Measurements from ENCODE around the gene BACH2. TPM values are rescaled to one million over a fixed set of nuclear protein-coding genes. Genes with fewer than 3 reads are reported as not detected.
A peak's percentile ranks its signal among the peaks of the same experiment; 100 is the strongest.

The BACH2 gene
- total and polyA plus RNA-seq, 9 of the 15 experiments (the other 6 are each of a cell fraction or from before 2014, with no cell fraction given) = 0.06 to 3.1 (median 0.59) TPM

DNA sequence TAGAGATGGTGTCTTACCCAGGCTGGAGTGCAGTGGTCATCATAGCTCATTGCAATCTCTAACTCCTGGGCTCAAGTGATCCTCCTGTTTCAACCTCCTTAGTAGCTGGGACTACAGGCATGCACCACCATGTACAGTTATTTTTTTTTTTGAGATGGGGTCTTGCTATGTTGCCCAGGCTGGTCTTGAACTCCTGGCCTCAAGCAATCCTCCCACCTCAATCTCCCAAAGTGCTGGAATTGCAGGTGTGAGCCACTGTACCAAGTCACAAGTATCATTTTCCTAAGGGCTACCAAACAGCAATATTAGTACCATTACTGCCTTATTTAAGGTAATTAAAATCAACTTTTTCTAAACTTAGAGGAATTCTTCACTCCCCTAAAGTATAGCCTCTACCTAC, 49.4 kb downstream of the BACH2 start:
- H4K20me1 ChIP-seq (replicated peaks; ENCODE audit: control insufficient read depth, insufficient read depth, low read length) = no peaks in the 10 kb centered on the region
- TF ChIP-seq ZNF121 (CRISPR knock-in tag; conservative IDR thresholded peaks at IDR 0.05) = peak; percentile 61; the same call in 1 of the 2 replicates
- TF ChIP-seq HDGF (IDR thresholded peaks at IDR 0.05) = no peak
- no peak for TF ChIP-seq TAF15 (IDR thresholded peaks at IDR 0.05; ENCODE audit: low read depth, low read length)
- ChIA-PET POLR2A (interaction anchor here (0.7 kb wide), 1 partner anchor 14 kb away, joined by 4 read pairs; no protein-coding TSS in a partner anchor), CTCF (ENCODE audit: low intra/inter-chr PET ratio) (no interaction called here)
- no peak for DNase-seq (ENCODE audit: extremely low read depth in 1 of 4, low spot score in 3 of 4)
- no TSS peak for BruUV-seq (replicated peaks)
- H3K9me3 ChIP-seq (replicated peaks; ENCODE audit: control insufficient read depth, insufficient read depth, low read depth, low read length) = no peaks in the 10 kb centered on the region
- ATAC-seq = no peak
- H3K9me1 ChIP-seq (ENCODE audit: control insufficient read depth, insufficient read depth, low read length) = no peaks in the 10 kb centered on the region
- in situ Hi-C loops (cut with MboI) (no loop called here), intact Hi-C loops (cut with micrococcal nuclease) (no loop called here)
- no peaks in the 10 kb centered on the region for H3K4me1 ChIP-seq (replicated peaks in 1 of 2; ENCODE audit: control insufficient read depth in 2 of 2, insufficient read depth in 2 of 2, low read length in 2 of 2)
- no peaks in the 10 kb centered on the region for H3K79me2 ChIP-seq (ENCODE audit: control insufficient read depth, insufficient read depth, low read length)
- FAIRE-seq = no peak
- H3K9ac ChIP-seq (ENCODE audit: insufficient read depth in 1 of 2, low read depth in 2 of 2, low read length in 2 of 2) = no peak overlapping the region
- H3K36me3 ChIP-seq (ENCODE audit: control insufficient read depth, insufficient read depth, low read length) = no peaks in the 10 kb centered on the region
- H2AFZ ChIP-seq (ENCODE audit: low read depth, low read length) = no peak overlapping the region
- no peak overlapping the region for H3K4me2 ChIP-seq (ENCODE audit: insufficient read depth, low read length)
- no peak overlapping the region for H3K27ac ChIP-seq (ENCODE audit: extremely low read depth, low read depth, low read length)
- H3K4me3 ChIP-seq = no peak overlapping the region
- peaks cover 0 to 4% of the 10 kb centered on the region in 2 experiments; a peak in 1 of 5 replicates for H3K27me3 ChIP-seq (ENCODE audit: control insufficient read depth in 2 of 2, insufficient read depth in 2 of 2, low read length in 2 of 2)

DNA sequence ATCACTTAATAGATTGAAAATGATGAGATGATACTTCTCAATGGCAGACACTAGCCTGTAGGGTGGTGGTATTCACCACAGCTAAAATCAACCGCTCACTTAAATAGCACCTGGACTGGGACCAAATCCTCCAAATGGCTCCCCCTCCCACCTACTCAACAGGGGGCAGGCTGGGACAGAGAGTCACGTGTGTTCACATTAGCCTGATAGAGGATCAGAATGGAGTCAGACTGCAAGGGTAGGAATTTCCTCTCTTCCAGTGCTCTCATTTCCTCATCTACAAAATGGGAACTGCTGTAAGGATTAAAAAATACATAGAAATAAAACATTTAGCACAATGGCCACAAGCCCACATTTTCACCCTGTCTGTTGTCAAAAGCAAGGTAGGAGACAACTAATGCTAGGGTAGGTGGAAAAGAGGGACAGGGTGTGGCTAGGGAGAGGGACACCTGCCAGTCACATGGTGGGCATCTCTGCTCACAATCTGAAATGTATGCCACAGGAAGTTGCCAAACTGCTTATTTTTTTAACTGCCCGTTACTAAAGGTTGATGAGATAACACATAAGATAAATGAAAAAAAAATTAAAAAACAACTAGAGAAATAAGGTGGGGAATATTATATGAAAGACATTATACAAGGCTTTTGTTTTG, 55.3 kb downstream of the BACH2 start:
- ATAC-seq (peak; percentile 56; the same call in 1 of the 3 replicates), DNase-seq (ENCODE audit: extremely low read depth in 1 of 4, low spot score in 3 of 4) (peak in 2 of 4 experiments; percentile 17 to 20), FAIRE-seq (peak; percentile 69)
- H3K27ac ChIP-seq (ENCODE audit: extremely low read depth, low read depth, low read length) = no peak overlapping the region
- no TSS peak for BruUV-seq (replicated peaks)
- no peaks in the 10 kb centered on the region for H3K9me3 ChIP-seq (replicated peaks; ENCODE audit: control insufficient read depth, insufficient read depth, low read depth, low read length)
- H3K4me2 ChIP-seq (ENCODE audit: insufficient read depth, low read length) = no peak overlapping the region
- H4K20me1 ChIP-seq (replicated peaks; ENCODE audit: control insufficient read depth, insufficient read depth, low read length) = no peaks in the 10 kb centered on the region
- WGBS (ENCODE audit: insufficient coverage, low coverage, missing lambda C conversion rate) = 21% methylated on average over 3 of the region's 3 CpGs
- CTCF ChIA-PET (ENCODE audit: low intra/inter-chr PET ratio) = no interaction called here
- H3K36me3 ChIP-seq (ENCODE audit: control insufficient read depth, insufficient read depth, low read length) = no peaks in the 10 kb centered on the region
- no peak overlapping the region for H2AFZ ChIP-seq (ENCODE audit: low read depth, low read length)
- intact Hi-C loops (cut with micrococcal nuclease) (no loop called here), in situ Hi-C loops (cut with MboI) (no loop called here)
- H3K27me3 ChIP-seq (ENCODE audit: control insufficient read depth in 2 of 2, insufficient read depth in 2 of 2, low read length in 2 of 2) = peaks cover 0 to 4% of the 10 kb centered on the region in 2 experiments; a peak in 1 of 5 replicates
- no peaks in the 10 kb centered on the region for H3K4me1 ChIP-seq (replicated peaks in 1 of 2; ENCODE audit: control insufficient read depth in 2 of 2, insufficient read depth in 2 of 2, low read length in 2 of 2)
- POLR2A ChIA-PET = no interaction called here
- no peak overlapping the region for H3K4me3 ChIP-seq
- H3K79me2 ChIP-seq (ENCODE audit: control insufficient read depth, insufficient read depth, low read length) = no peaks in the 10 kb centered on the region
- no peaks in the 10 kb centered on the region for H3K9me1 ChIP-seq (ENCODE audit: control insufficient read depth, insufficient read depth, low read length)
- no peak for TF ChIP-seq ZNF274 (IDR thresholded peaks at IDR 0.05; ENCODE audit: borderline replicate concordance, low read depth, low read length)
- TF ChIP-seq, protein P1, sequence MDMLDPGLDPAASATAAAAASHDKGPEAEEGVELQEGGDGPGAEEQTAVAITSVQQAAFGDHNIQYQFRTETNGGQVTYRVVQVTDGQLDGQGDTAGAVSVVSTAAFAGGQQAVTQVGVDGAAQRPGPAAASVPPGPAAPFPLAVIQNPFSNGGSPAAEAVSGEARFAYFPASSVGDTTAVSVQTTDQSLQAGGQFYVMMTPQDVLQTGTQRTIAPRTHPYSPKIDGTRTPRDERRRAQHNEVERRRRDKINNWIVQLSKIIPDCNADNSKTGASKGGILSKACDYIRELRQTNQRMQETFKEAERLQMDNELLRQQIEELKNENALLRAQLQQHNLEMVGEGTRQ (CRISPR knock-in tag; IDR thresholded peaks at IDR 0.05) = peak; percentile 35
- no peak for TF ChIP-seq PCBP2 (IDR thresholded peaks at IDR 0.05; ENCODE audit: low read depth, low read length, poor library complexity, severe bottlenecking)
- H3K9ac ChIP-seq (ENCODE audit: insufficient read depth in 1 of 2, low read depth in 2 of 2, low read length in 2 of 2) = no peak overlapping the region

Data from K562 (cell line).